Stimulated activated CD4-positive, alpha-beta T cell treated with anti-CD3 and anti-CD28 coated beads, TNF-alpha, amount 100 ng/mL, for 24 hours (primary cell): ENCODE results near the gene GRIA3.
"Not testable (repeated sequence)": the region's sequence is repeated elsewhere in the genome, so short reads cannot be mapped to it uniquely, and the experiment has no call there.

Source experiments
- DNase-seq, 3 experiments: peaks; one replicate each; pipeline ENCODE4 v3.0.0-alpha.2; 2020; ENCODE audit warnings: low read depth in 3 of 3

GRIA3 gene

DNA sequence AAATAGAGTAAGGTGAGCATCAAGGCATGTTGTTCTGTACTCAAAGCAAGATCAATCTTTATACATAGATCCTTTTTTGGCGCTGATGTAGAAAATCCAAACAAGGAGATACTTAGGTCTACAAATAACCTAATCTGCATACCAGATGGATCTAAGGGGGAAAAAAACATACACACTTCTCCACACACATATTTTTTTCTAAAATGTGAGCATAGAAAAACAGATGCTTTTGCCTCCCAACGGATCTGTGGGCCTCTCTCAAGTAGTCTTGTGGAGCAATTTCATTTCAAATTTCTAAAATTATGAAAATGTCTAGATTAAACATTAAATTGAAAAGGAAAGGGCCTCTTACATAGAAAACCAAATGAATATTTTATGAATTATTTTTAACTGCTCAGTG is 166.1 kb downstream of the GRIA3 start:
- DNase-seq = no peak

DNA sequence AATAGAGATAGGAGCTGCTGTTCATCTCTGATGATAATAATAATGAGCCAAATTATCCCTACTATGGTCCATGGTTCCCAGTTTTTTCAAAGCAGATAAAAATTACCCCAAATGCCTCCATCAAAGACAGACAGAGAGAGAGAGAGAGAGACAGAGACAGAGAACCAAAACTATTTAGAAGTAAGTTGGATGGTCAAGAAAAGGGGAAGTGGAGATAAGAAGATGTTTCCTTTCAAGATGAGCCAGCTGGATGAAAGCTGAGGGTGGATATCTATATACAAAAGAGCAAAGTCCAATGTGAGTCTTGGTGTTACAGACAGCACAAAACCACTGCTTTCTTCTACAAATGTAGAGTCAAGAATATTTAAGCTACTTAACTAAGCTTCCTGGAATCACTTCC is 173.9 kb downstream of the GRIA3 start:
- DNase-seq = no peak

DNA sequence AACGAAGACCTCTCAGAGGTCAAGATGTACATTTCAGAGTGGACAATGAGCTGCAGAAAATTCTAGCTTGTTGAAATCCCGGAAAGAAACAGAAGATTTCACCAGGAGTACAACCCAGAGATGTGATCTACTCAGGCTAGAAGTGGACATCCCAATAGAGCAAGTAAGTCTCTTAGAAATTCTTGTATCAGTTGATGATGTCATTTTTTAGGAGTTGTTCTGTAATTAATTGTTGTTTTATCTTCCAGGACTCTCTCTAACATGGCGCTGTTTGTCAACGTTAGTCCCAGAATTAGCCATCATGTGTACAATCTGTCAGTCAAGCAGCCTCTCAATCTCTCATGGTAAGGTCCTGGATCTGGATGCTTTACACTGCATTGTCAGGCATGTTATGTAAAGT is 174.4 kb downstream of the GRIA3 start:
- DNase-seq = no peak

DNA sequence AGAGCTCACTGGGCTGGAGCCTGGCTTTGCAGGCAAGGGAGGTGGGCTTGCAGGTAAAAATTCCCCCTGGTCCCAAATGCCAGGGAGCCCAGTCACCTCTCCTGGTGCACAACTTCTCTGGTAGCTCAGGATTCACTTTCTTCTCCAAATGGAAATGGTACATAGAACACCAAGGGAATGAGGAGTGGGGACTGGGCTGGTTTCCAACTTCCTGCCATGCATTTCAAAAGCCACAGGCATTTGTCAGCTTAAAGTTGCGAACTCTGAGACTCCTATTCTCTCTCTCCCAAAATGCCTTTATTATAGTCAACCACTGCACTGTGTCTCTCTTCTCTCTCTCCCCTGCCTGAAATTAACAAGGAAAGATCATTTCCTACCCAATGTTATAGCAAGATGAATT is 177.3 kb downstream of the GRIA3 start:
- DNase-seq = no peak

DNA sequence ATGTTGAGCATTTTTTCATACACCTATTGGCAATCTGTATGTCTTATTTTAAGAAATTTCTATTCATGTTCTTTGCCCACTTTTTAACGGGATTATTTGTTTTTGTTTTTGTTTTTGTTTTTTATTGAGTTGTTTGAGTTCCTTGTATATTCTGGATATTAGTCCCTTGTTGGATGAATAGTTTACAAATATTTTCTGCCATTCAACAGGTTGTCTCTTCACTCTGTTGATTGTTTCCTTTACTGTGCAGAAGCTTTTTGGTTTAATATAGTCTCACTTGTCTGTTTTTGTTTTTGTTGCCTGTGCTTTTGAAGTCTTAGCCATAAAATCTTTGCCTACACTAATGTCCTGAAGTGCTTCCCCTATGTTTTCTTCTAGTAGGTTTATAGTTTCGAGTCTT is 202.1 kb downstream of the GRIA3 start:
- DNase-seq = not testable (repeated sequence)

DNA sequence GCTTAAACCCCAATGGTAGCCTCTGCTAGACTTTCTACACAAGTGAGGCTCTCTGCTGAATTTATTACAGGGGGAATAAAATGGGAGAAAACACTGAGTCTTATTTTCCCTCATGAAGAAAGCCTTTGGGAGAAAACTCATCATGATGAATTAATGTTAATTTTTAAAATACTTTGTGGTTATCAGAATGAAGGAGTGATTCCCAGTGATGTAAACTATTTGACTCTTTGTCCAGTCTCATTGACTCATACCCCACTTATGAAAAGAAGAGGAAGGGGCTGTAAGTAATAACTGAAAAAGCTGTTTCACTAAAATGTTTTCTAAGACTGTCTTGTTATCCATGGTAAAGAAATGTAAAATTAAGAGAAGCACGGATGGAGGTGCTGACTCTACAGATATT is 208.8 kb downstream of the GRIA3 start:
- no peak for DNase-seq

DNA sequence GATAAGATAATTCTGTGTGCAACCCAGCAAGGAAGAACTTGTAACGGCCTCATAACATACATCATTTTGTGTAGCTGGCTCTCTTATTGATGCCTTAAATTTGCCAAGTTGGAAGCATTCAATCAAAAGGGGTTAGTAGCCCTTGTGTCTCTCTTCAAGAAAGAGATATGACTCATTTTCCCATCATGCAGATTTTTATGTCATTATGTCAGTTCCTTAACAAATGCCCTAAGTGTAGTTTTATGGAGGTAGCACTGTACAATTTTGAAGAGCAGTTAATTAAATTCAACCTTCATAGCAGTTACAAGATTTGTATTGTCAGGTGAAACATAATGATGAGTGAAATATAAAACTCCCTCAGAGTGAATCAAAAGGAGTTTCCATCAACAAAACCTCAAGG is 215.6 kb downstream of the GRIA3 start:
- DNase-seq = no peak

DNA sequence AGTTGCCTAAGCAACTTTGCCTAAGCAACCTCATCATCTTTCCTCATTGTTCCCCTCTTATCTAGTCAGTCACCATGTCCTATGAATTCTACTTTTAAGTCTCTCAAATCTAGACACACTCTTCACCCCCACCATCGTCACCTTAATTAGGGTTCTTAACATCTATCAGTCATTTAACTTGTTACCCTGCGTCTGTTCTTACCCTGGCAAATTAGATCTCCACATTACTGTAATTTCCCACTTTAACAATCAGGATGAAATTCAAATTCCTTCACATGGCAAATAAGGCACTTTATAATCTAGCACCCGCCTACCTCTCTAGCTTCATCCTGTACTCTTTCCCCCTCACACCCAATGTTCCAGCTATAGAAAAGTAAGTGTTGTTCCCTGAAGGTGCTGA is 221.2 kb downstream of the GRIA3 start:
- DNase-seq = no peak

DNA sequence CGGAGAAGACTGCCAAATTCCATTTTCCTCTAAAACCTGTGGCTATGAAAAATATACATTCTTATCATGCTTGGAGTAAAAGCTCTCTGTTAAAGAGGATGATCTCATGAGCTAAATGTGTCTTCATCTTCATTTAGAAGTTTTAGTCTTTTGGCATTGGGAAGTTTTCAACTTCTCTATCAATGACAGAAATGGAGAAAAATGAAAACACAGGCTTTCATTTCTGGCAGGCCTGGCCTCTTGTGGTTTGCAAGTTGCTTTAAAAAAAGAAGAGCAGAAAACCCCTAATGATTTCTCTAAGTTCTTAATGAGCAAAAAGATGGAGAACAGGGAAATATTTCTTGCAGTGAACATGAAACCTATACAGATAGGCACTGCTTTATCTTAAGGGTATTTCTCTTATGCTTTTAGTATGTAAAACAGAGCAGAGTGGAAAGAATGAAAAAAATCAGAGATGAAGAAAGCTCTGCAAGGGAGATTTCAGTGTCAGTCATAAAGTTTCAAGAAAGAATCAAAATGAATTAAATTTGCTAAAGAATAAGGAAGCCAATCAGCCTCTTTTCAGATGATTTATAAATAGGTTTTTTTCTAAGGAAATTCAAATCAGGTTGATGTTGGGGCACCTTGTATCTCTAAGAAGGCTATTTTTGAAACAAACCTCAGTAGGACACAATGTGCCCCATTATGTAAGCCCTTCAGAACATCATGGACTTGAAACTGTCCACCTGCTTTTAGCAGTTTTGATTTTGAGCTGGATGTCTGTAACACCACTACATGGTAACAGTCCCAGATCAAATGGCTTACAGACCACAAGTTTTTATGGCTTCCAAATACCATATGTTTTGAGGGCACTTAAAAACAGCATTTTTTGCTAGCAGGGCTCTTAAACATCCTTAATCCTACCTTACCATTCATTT is 225.0 kb downstream of the GRIA3 start:
- DNase-seq = no peak

DNA sequence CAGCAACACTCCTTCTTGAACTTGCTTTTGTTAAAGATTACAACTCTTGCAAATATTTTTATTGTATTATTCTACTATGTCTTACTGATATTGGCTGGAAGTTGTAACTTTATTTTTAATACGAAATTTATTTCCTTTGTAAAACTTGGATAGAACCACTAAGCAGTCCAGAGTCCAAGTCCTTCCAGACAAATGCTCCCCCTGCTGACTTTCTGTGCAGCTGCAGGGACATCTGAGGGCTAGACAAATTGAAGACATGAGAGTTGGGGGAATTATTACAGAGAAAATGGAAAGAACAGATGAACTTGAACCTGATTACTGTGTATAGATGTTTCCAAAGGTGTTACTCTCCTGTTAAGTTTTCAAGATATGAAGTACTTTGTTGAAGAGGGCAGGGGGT is 238.8 kb downstream of the GRIA3 start:
- DNase-seq = no peak

DNA sequence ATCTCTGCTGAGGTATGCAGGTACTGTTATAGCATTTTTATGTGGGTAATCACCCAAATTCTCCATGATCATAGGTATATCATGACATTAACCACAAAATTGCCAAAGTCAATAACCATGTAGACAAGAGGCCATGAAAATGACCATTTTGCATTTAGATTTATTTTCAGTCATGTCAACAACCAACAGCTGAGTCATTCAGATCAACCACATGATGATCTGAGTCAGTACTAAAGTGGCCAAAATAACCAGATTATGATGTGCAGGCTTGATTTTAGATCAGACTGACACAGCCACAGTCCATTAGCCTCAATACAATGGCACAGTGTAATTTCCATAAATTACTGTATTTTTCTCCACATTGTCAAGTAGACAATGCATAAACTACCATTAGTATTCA is 240.5 kb downstream of the GRIA3 start:
- DNase-seq = no peak

DNA sequence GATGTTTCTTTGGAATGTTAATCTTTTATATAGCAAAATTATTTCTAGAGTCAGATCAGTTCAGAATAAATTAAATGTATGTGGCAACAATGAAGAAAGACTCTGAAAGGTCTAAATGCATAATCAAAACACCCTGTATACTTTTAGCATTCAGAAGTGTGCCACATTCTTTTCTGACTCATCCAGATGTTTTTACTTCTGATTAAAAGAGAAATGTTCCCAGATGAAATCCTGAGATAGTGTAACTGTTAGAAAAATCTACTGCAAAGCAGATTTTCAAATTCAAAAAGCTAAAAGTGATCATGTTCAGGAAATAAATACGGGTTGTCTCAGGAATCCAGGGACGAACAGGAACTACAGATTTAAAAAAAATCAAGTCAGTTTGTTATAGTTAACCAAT is 241.4 kb downstream of the GRIA3 start:
- DNase-seq = no peak

DNA sequence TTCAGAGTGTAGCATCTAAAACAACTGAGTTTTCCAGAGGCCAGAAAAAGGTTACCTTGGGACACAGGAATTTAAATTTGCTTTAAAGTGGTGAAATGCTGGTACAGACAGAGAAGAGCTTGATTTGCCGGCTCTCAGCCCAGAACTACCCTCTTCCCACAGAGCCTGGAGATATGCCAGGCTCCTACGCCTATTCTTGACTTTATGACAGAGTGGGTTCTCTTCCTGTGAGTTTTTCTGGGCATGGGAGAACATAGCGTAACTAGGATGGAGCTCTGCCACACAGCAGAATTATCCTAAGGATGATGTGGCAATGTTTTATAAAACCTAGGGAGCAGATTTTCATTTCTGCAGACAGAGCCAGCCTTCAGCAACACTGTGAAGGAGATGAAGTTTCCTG is 241.8 kb downstream of the GRIA3 start:
- no peak for DNase-seq

DNA sequence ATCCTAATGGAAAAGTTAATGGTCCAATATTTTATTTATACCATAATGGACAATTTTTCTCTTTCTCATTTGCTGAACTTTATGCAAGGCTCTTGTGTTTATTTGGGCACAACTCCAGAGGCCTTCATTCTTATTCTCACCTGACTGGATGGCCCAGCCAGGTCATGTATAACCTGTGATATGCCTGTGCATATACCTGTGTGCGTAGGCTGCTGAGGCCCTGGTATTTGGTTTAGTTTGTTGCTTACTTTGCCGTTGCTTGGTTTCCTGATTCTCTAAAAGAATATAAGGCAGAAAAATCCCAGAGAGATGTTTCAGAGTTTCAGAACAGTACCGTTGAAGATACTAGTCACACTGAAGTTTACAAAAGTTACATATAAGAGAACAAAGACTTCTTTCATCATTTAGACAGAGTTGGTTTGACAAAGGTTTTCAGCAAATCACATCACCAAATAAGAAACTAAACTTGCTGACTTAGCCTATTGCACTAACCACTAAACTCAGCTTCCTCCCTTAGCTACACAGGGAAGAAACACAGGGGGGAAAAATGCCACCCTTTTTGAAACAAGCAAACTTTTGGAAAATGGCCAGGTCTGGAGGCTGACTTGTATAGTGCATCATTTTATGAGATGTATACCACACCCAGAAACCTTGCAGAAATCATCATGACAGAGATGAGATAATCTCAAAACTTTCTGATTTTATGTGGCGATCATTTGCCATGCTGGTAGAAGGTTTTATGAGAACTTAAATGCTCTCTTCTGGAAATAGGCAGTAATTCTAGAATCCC is 248.5 kb downstream of the GRIA3 start:
- no peak for DNase-seq

DNA sequence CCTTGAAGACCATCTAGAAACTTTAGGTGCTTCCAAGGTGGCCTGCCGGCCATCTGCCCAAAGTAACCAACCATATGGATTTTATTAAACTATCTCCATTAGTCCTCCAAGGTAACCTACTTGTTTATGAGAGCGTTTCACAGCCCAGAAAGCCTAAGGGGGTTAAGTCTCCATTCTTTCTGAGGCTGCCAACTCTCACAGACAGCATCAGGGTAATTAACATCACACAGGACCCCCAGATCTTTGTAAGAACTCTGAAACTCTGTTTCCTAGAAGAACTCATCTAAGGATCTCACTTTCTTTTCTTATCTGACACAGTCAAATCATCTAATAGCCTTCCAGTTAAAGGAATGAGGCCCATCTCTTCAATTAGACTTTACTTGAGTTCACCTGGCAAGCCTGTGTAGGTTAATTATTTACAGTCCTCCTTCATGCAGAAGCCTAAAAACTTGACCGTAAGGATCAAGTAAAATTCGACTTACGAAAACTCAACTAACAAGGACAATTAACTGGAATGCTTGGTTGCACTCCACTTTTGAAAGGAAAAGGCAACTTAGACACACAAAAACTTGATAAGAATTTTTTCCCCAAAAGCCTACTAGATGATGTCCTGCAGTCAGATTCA is 252.5 kb downstream of the GRIA3 start:
- DNase-seq = no peak

DNA sequence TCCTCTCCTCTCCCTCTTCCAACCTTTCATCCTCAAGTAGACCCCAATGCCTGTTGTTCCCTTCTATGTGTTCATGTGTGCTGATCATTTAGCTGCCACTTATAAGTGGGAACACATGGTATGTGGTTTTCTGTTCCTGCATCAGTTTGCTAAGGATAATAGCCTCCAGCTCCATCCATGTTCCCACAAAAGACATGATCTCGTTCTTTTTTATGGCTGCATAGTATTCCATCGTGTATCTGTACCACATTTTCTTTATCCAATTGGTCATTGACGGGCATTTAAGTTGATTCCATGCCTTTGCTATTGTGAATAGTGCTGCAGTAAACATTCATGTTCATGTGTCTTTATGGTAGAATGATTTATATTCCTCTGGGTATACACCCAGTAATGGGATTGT is 255.8 kb downstream of the GRIA3 start:
- not testable (repeated sequence) for DNase-seq

DNA sequence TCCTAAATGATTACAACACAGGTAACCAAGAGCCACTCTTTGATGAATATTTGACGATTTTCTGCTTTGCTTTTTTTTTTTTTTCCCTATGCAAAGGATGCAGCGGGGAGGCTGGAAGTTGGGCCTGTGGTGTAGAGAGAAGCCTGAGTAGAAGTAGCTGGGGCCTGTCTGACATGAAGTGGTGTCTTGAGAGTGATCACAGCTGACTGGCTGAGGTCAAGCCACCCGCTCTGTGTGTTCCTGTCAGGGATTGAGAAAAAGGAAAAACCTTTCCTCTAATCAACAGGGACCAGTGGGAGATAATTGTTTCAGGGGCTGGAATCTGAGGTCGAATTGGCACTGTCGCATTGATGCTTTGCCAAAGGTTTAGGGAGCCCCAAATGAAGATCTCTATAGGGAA is 258.7 kb downstream of the GRIA3 start:
- no peak for DNase-seq

DNA sequence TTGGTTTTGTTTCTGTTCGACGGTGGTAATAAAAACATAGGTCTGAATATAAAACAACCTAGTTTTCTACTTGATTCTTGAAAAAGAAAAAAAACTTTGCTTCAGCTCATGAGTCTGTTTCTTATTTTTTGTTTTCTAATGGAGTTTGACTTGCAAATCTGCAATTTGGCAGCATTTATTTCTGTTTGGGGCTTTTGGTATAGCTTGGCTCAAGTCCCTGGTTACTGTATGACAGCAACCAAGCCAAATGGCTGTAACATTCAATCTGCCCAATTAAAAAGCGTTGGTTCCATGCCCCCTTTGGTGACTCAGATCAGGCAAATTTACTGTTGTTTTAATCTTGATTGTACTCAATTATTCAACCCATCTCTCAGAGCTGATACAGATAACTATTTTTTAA is 263.4 kb downstream of the GRIA3 start:
- DNase-seq = no peak

DNA sequence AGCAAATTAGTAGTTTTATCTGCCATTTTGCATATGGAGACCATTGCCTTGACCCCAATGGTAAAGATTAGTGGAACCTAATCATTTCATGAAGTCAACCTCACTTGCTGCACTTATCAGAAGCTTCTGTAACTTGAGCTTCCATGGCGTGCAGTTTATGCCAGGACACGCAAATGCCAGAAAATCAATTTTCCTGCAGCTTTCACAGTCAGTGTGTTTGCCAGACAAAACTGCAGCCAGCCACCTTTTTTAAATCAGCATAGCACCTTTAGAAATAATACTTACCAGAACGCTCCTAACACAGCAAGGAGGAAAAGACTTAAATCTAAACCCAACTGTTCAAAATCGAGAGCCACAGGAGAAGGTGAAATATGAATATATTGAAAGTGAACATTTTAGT is 265.3 kb downstream of the GRIA3 start:
- DNase-seq = no peak

DNA sequence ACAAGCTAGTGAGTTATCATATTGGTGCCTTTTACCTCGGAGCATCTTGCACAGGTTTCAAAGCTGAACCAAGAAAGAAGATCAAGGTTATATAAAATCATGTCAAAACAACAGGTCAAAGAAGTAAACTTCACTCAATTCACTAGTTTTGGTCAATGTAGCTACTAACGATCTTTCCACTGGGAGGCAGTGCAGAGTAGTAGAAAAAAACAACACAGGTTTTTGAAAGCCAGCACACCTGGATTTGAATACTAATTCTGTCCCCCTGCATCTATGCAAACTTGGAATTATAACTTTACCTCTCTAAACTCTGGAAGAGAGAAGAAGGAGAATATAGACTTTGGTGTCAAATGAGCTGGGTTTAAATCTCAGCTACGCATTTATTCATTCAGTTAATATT is 266.1 kb downstream of the GRIA3 start:
- no peak for DNase-seq

DNA sequence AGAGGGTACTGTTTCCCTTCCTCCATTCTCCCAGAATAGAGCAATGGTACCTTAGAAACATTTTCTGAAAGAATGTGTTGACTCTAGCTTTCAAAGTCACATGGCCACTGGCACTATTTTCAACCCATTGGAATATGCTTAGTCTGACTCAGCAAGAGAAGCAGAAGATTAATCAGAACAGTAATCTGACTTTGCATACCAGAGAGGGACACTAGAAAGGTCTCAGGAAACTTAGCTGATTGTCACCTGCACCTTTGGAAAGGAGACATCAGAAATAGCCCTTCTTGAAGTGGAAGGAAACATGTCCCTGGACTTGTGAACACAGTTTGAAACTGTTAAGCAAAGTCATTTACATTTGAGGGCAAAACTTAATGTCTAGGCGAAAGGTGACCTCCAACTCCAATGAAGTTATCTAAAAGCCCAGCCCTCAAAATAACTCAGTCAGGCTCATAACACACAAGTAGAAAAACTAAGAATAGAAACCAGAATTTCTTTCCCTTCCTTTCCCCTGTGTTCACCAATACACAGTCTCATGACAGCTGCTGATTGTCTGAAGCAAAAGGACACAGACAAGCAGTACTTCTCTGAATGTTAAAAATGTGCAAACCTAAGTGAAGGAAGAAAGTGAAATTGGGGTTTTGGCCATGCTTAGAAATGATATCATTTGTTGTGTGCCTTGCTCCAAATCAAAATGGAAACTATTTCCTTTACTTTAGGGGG is 270.8 kb downstream of the GRIA3 start:
- DNase-seq = no peak

DNA sequence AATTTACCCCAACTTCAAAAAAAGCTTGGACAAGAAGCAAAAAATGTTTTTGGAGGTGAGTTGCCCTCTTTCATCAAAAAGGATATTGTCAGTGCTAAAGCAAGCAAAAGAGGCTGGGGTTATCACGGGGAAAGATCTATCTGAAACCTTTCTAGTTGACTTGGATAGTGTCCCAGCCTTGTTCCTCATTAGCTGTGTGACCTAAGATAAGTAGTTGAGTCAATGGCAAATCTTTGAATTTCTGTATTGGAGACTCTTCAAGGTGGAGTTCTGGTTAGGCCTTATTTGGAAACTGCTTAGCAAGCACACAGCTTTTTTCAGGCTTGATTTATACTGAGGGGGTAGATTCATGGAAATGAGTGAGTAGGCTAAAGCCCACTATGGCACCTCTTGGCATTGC is 271.6 kb downstream of the GRIA3 start:
- DNase-seq = no peak
